GM12891 (cell line): Measurements from ENCODE around the gene RBMS2.

ENCODE experiments used
- PAX5 ChIP-seq: IDR thresholded peaks from 2 replicates; pipeline ENCODE4 v1.6.1; 2011; ENCODE audit warnings: low read length, moderate library complexity, mild to moderate bottlenecking; ENCODE audit not compliant: insufficient read depth, severe bottlenecking
- POLR2A ChIP-seq: IDR thresholded peaks from 2 replicates; pipeline ENCODE4 v1.6.1; 2011; ENCODE audit warnings: low read depth, low read length, control low read depth
- POLR2AphosphoS5 ChIP-seq: IDR thresholded peaks from 2 replicates; pipeline ENCODE4 v1.6.1; 2011; ENCODE audit warnings: low read depth, low read length, control low read depth
- POU2F2 ChIP-seq: IDR thresholded peaks from 2 replicates; pipeline ENCODE4 v1.6.1; 2011; ENCODE audit warnings: low read depth, mild to moderate bottlenecking, control low read depth, low read length, moderate library complexity
- SPI1 ChIP-seq: IDR thresholded peaks from 2 replicates; pipeline ENCODE4 v1.6.1; 2011; ENCODE audit warnings: low read depth, low read length, control low read depth
- TAF1 ChIP-seq: IDR thresholded peaks from 2 replicates; pipeline ENCODE4 v1.6.1; 2011; ENCODE audit warnings: low read depth, low read length, control low read depth

GRCh38 chr12:56641219-56641618, 119.6 kb downstream of the RBMS2 start:
- TF ChIP-seq POLR2AphosphoS5 (no peak), POLR2A (no peak), TAF1 (no peak), PAX5 (no peak), POU2F2 (no peak), SPI1 (no peak)
